Muscle layer of duodenum (tissue), 2 donors: ENCODE measurements around the gene PAFAH1B1.

Source experiments
- H3K27ac ChIP-seq: one replicate; pipeline ENCODE4 v1.7.0; 2013; ENCODE audit warnings: mild to moderate bottlenecking, low read length
- H3K27me3 ChIP-seq: one replicate; pipeline ENCODE4 v1.7.0; 2013; ENCODE audit warnings: low read depth, mild to moderate bottlenecking, control low read depth, low read length
- H3K36me3 ChIP-seq, 2 donors: one replicate each; pipeline ENCODE4 v1.7.0; 2013; ENCODE audit warnings: low read length in 2 of 2, control low read depth in 1 of 2, mild to moderate bottlenecking in 1 of 2; ENCODE audit not compliant: insufficient read depth in 2 of 2, control insufficient read depth in 1 of 2
- H3K4me1 ChIP-seq, 2 donors: one replicate each; pipeline ENCODE4 v1.7.0; 2013; ENCODE audit warnings: low read length in 2 of 2, mild to moderate bottlenecking in 2 of 2, control low read depth in 1 of 2, moderate library complexity in 1 of 2; ENCODE audit not compliant: insufficient read depth in 2 of 2, control insufficient read depth in 1 of 2
- H3K4me3 ChIP-seq, 2 donors: one replicate each; pipeline ENCODE4 v1.7.0; 2013; ENCODE audit warnings: low read length in 2 of 2, low read depth in 1 of 2, mild to moderate bottlenecking in 1 of 2
- H3K9me3 ChIP-seq, 2 donors: one replicate each; pipeline ENCODE4 v1.7.0; 2013; ENCODE audit warnings: low read length in 2 of 2, control low read depth in 1 of 2, mild to moderate bottlenecking in 1 of 2; ENCODE audit not compliant: control insufficient read depth in 1 of 2
- donor health status: healthy.

PAFAH1B1 gene

GRCh38 chr17:2682176-2682938 is 88.9 kb downstream of the PAFAH1B1 start:
- Histone ChIP-seq H3K27me3 (no peaks in the 10 kb centered on the region), H3K9me3 (no peaks in the 10 kb centered on the region), H3K4me1 (peaks cover 7 to 17% of the 10 kb centered on the region in 2 donors), H3K27ac (no peak overlapping the region), H3K4me3 (no peak overlapping the region), H3K36me3 (peaks cover 49 to 53% of the 10 kb centered on the region in 2 donors)

- Histone ChIP-seq H3K4me3 (no peak overlapping the region), H3K4me1 (peaks cover 7 to 23% of the 10 kb centered on the region in 2 donors), H3K36me3 (peaks cover 40 to 50% of the 10 kb centered on the region in 2 donors), H3K27ac (no peak overlapping the region), H3K27me3 (no peaks in the 10 kb centered on the region), H3K9me3 (no peaks in the 10 kb centered on the region)
These were observed 90.5 kb downstream of the PAFAH1B1 start for GRCh38 chr17:2683912-2684311.

- Histone ChIP-seq H3K27me3 (no peaks in the 10 kb centered on the region), H3K27ac (no peak overlapping the region), H3K36me3 (peaks cover 40 to 47% of the 10 kb centered on the region in 2 donors), H3K4me1 (peaks cover 7 to 23% of the 10 kb centered on the region in 2 donors), H3K4me3 (no peak overlapping the region), H3K9me3 (no peaks in the 10 kb centered on the region)
These were observed 91.1 kb downstream of the PAFAH1B1 start for GRCh38 chr17:2684549-2684948.

GRCh38 chr17:2685696-2686095 is 92.2 kb downstream of the PAFAH1B1 start:
- no peak overlapping the region for H3K4me3 ChIP-seq
- no peak overlapping the region for H3K27ac ChIP-seq
- no peaks in the 10 kb centered on the region for H3K27me3 ChIP-seq
- no peaks in the 10 kb centered on the region for H3K9me3 ChIP-seq
- H3K36me3 ChIP-seq: peaks cover 36 to 38% of the 10 kb centered on the region in 2 donors
- H3K4me1 ChIP-seq: peaks cover 7 to 23% of the 10 kb centered on the region in 2 donors

GRCh38 chr17:2687074-2687418 is 93.6 kb downstream of the PAFAH1B1 start:
- Histone ChIP-seq H3K9me3 (no peaks in the 10 kb centered on the region), H3K27me3 (no peaks in the 10 kb centered on the region), H3K27ac (no peak overlapping the region), H3K36me3 (peaks cover 25 to 37% of the 10 kb centered on the region in 2 donors), H3K4me1 (peaks cover 7 to 23% of the 10 kb centered on the region in 2 donors), H3K4me3 (no peak overlapping the region)

- Histone ChIP-seq H3K27me3 (no peaks in the 10 kb centered on the region), H3K27ac (no peak overlapping the region), H3K36me3 (peaks cover 14 to 34% of the 10 kb centered on the region in 2 donors), H3K4me1 (peaks cover 7 to 23% of the 10 kb centered on the region in 2 donors), H3K4me3 (no peak overlapping the region), H3K9me3 (no peaks in the 10 kb centered on the region)
These were observed 95.2 kb downstream of the PAFAH1B1 start for GRCh38 chr17:2688351-2689342.

- H3K4me3 ChIP-seq: no peak overlapping the region
- no peaks in the 10 kb centered on the region for H3K9me3 ChIP-seq
- peaks cover 0 to 23% of the 10 kb centered on the region in 2 donors for H3K4me1 ChIP-seq
- no peak overlapping the region for H3K27ac ChIP-seq
- H3K36me3 ChIP-seq: peaks cover 8 to 43% of the 10 kb centered on the region in 2 donors
- H3K27me3 ChIP-seq: no peaks in the 10 kb centered on the region
These were observed 96.1 kb downstream of the PAFAH1B1 start for GRCh38 chr17:2689411-2690164.

- Histone ChIP-seq H3K4me3 (no peak overlapping the region), H3K27ac (no peak overlapping the region), H3K9me3 (no peaks in the 10 kb centered on the region), H3K27me3 (no peaks in the 10 kb centered on the region), H3K36me3 (peaks cover 10 to 50% of the 10 kb centered on the region in 2 donors), H3K4me1 (peaks cover 0 to 23% of the 10 kb centered on the region in 2 donors)
These were observed 97.0 kb downstream of the PAFAH1B1 start for GRCh38 chr17:2690165-2691068.

GRCh38 chr17:2691069-2691871 is 97.8 kb downstream of the PAFAH1B1 start:
- no peaks in the 10 kb centered on the region for H3K9me3 ChIP-seq
- H3K4me1 ChIP-seq: peaks cover 0 to 17% of the 10 kb centered on the region in 2 donors
- no peak overlapping the region for H3K4me3 ChIP-seq
- no peaks in the 10 kb centered on the region for H3K27me3 ChIP-seq
- peaks cover 12 to 58% of the 10 kb centered on the region in 2 donors for H3K36me3 ChIP-seq
- H3K27ac ChIP-seq: no peak overlapping the region
